WTC11 (cell line): ENCODE results near the gene AKR1C4.

ENCODE experiments used
- IRF2 ChIP-seq: sonication (generic); formaldehyde crosslinking; IDR thresholded peaks from 2 replicates; pipeline ENCODE4 v1.8.0; 2022; ENCODE audit warnings: low read depth, missing genetic modification reagents, borderline replicate concordance
- KAT7 ChIP-seq: sonication (generic); formaldehyde crosslinking; IDR thresholded peaks from 2 replicates; pipeline ENCODE4 v1.8.1; 2023; ENCODE audit warnings: missing genetic modification reagents, mild to moderate bottlenecking, borderline replicate concordance
- MYBL2 ChIP-seq: sonication (generic); formaldehyde crosslinking; IDR thresholded peaks from 2 replicates; pipeline ENCODE4 v1.8.1; 2023; ENCODE audit warnings: mild to moderate bottlenecking, moderate library complexity, missing genetic modification reagents
- TCF7 ChIP-seq: sonication (generic); formaldehyde crosslinking; IDR thresholded peaks from 2 replicates; pipeline ENCODE4 v1.8.0; 2022; ENCODE audit warnings: mild to moderate bottlenecking, low read depth, missing genetic modification reagents, moderate library complexity
- ZBTB21 ChIP-seq: sonication (generic); formaldehyde crosslinking; IDR thresholded peaks from 2 replicates; pipeline ENCODE4 v1.8.1; 2023; ENCODE audit warnings: mild to moderate bottlenecking, missing genetic modification reagents, borderline replicate concordance
- ZNF121 ChIP-seq: sonication (generic); formaldehyde crosslinking; IDR thresholded peaks from 2 replicates; pipeline ENCODE4 v1.8.0; 2023; ENCODE audit warnings: missing genetic modification reagents
- TF ChIP-seq, protein P1 (sequence below): fragments of 200-600 bp; IDR thresholded peaks from 2 replicates; pipeline ENCODE4 v1.8.0; 2022; ENCODE audit warnings: antibody characterized with exemption
- TF ChIP-seq, protein P2 (sequence below): sonication (generic); formaldehyde crosslinking; IDR thresholded peaks from 2 replicates; pipeline ENCODE4 v1.8.1; 2022; ENCODE audit warnings: missing genetic modification reagents, borderline replicate concordance
- TF ChIP-seq, protein P3 (sequence below): sonication (generic); formaldehyde crosslinking; IDR thresholded peaks from 2 replicates; pipeline ENCODE4 v1.8.0; 2022; ENCODE audit warnings: mild to moderate bottlenecking, missing genetic modification reagents
- TF ChIP-seq, protein P4 (sequence below): sonication (generic); formaldehyde crosslinking; IDR thresholded peaks from 2 replicates; pipeline ENCODE4 v1.8.1; 2023; ENCODE audit warnings: mild to moderate bottlenecking, missing genetic modification reagents
- TF ChIP-seq, protein P5 (sequence below): sonication (generic); formaldehyde crosslinking; IDR thresholded peaks from 2 replicates; pipeline ENCODE4 v1.8.0; 2022; ENCODE audit warnings: mild to moderate bottlenecking, missing genetic modification reagents

DNA sequence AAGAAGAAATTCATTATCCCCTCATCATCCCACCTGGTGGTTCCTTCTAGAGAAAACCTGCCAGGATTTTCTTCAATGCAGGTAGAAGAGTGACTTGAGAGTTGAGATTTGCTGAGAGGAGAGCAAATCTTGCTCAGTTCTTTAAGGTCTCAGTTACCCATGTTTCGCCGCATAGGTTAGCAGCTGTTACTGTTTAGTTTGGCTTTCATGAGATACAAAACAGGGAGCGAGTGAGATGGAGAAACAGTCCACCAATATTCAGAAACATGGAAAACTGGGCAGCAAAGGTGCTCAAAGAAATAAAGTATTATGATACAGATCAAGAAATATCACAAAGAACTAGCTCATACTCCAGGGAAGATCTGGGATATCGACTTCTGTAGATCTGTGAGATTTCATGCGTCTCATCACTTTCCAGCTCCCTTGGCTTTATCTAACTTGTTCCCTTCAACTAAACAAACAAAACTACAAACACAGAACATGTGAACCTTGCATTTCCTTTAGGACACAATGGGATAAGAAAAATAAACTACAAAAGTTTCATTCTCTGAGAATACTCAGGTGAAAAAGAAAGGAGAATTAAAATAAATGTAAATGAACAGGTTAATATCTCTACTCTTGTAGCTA lies 63.4 kb downstream of the AKR1C4 start:
- TF ChIP-seq, protein P1, sequence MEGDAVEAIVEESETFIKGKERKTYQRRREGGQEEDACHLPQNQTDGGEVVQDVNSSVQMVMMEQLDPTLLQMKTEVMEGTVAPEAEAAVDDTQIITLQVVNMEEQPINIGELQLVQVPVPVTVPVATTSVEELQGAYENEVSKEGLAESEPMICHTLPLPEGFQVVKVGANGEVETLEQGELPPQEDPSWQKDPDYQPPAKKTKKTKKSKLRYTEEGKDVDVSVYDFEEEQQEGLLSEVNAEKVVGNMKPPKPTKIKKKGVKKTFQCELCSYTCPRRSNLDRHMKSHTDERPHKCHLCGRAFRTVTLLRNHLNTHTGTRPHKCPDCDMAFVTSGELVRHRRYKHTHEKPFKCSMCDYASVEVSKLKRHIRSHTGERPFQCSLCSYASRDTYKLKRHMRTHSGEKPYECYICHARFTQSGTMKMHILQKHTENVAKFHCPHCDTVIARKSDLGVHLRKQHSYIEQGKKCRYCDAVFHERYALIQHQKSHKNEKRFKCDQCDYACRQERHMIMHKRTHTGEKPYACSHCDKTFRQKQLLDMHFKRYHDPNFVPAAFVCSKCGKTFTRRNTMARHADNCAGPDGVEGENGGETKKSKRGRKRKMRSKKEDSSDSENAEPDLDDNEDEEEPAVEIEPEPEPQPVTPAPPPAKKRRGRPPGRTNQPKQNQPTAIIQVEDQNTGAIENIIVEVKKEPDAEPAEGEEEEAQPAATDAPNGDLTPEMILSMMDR, result no peak
- TF ChIP-seq, protein P2, sequence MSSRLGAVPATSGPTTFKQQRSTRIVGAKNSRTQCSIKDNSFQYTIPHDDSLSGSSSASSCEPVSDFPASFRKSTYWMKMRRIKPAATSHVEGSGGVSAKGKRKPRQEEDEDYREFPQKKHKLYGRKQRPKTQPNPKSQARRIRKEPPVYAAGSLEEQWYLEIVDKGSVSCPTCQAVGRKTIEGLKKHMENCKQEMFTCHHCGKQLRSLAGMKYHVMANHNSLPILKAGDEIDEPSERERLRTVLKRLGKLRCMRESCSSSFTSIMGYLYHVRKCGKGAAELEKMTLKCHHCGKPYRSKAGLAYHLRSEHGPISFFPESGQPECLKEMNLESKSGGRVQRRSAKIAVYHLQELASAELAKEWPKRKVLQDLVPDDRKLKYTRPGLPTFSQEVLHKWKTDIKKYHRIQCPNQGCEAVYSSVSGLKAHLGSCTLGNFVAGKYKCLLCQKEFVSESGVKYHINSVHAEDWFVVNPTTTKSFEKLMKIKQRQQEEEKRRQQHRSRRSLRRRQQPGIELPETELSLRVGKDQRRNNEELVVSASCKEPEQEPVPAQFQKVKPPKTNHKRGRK (CRISPR knock-in tag), result no peak
- TF ChIP-seq, protein P3, sequence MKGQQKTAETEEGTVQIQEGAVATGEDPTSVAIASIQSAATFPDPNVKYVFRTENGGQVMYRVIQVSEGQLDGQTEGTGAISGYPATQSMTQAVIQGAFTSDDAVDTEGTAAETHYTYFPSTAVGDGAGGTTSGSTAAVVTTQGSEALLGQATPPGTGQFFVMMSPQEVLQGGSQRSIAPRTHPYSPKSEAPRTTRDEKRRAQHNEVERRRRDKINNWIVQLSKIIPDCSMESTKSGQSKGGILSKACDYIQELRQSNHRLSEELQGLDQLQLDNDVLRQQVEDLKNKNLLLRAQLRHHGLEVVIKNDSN (CRISPR knock-in tag), result no peak
- TF ChIP-seq ZNF121 (CRISPR knock-in tag) (no peak), TCF7 (CRISPR knock-in tag) (no peak), ZBTB21 (CRISPR knock-in tag) (no peak), KAT7 (CRISPR knock-in tag) (no peak), IRF2 (CRISPR knock-in tag) (no peak), MYBL2 (CRISPR knock-in tag) (no peak)
- TF ChIP-seq, protein P4, sequence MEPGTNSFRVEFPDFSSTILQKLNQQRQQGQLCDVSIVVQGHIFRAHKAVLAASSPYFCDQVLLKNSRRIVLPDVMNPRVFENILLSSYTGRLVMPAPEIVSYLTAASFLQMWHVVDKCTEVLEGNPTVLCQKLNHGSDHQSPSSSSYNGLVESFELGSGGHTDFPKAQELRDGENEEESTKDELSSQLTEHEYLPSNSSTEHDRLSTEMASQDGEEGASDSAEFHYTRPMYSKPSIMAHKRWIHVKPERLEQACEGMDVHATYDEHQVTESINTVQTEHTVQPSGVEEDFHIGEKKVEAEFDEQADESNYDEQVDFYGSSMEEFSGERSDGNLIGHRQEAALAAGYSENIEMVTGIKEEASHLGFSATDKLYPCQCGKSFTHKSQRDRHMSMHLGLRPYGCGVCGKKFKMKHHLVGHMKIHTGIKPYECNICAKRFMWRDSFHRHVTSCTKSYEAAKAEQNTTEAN (CRISPR knock-in tag), result no peak
- TF ChIP-seq, protein P5, sequence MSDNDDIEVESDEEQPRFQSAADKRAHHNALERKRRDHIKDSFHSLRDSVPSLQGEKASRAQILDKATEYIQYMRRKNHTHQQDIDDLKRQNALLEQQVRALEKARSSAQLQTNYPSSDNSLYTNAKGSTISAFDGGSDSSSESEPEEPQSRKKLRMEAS (CRISPR knock-in tag), result no peak
